Vagina (tissue), 2 donors: ENCODE results near the gene CAP2.

Source experiments
- CTCF ChIP-seq, 3 experiments: fragments of 450-650 bp in 2 of 3; fragments of 200-600 bp in 1 of 3; sonication (generic) in 1 of 3; IDR thresholded peaks; one replicate each; pipeline ENCODE4 v1.5.1; 2017 to 2019; ENCODE audit warnings: antibody characterized with exemption in 3 of 3, mild to moderate bottlenecking in 2 of 3, moderate library complexity in 2 of 3
- POLR2A ChIP-seq, 2 donors: fragments of 450-650 bp; IDR thresholded peaks; one replicate each; pipeline ENCODE4 v1.6.1; 2017; ENCODE audit warnings: antibody characterized with exemption in 2 of 2, mild to moderate bottlenecking in 2 of 2, moderate library complexity in 2 of 2

GRCh38 chr6:17427617-17428016 lies 34.2 kb downstream of the CAP2 start:
- TF ChIP-seq CTCF (IDR thresholded peaks at IDR 0.05) (no peak), POLR2A (IDR thresholded peaks at IDR 0.05) (no peak)
